Heart left ventricle (tissue), 16 donors: ENCODE results near the gene IFI44. TPM values are rescaled to one million over a fixed set of nuclear protein-coding genes. Genes with fewer than 3 reads are reported as not detected.

Source experiments
- ATAC-seq, 4 donors: fragments of 200-7000 bp; cut with Tn5 transposase; one replicate each; pipeline ENCODE4 v1.9.1; 2020 to 2022; ENCODE audit warnings: moderate library complexity in 4 of 4, mild to moderate bottlenecking in 3 of 4, moderate number of reproducible peaks in 1 of 4
- DNase-seq, 5 donors: peaks; one replicate each; pipeline ENCODE4 v3.0.0-alpha.2; 2020
- H3K27ac ChIP-seq, 12 donors: fragments of 200-600 bp; sonication (generic) in 4 of 12; one replicate each; pipeline versions ENCODE4 v1.5.0 to v1.8.0; 2016 to 2022; ENCODE audit warnings: mild to moderate bottlenecking in 2 of 12
- H3K27me3 ChIP-seq, 9 donors: fragments of 200-600 bp; sonication (generic) in 2 of 9; one replicate each; pipeline versions ENCODE4 v1.5.1 to v1.8.0; 2016 to 2022; ENCODE audit warnings: mild to moderate bottlenecking in 3 of 9
- H3K36me3 ChIP-seq, 9 donors: fragments of 200-600 bp; sonication (generic) in 2 of 9; one replicate each; pipeline versions ENCODE4 v1.5.0 to v1.8.0; 2018 to 2022; ENCODE audit warnings: mild to moderate bottlenecking in 2 of 9
- H3K4me1 ChIP-seq, 12 donors: fragments of 200-600 bp; sonication (generic) in 4 of 12; one replicate each; pipeline versions ENCODE4 v1.5.0 to v1.8.0; 2016 to 2022; ENCODE audit warnings: mild to moderate bottlenecking in 3 of 12
- H3K4me3 ChIP-seq, 12 donors: fragments of 200-600 bp; sonication (generic) in 4 of 12; one replicate each; pipeline versions ENCODE4 v1.5.0 to v1.8.0; 2017 to 2022; ENCODE audit warnings: mild to moderate bottlenecking in 9 of 12, moderate library complexity in 4 of 12
- H3K9me3 ChIP-seq, 12 donors: fragments of 200-600 bp; sonication (generic) in 4 of 12; one replicate each; pipeline versions ENCODE4 v1.5.0 to v1.8.0; 2016 to 2022; ENCODE audit warnings: mild to moderate bottlenecking in 1 of 12
- CTCF ChIP-seq, 12 donors: fragments of 200-600 bp; sonication (generic) in 4 of 12; IDR thresholded peaks; one replicate each; pipeline versions ENCODE4 v1.5.0 to v1.8.0; 2018 to 2022; ENCODE audit warnings: antibody characterized with exemption in 12 of 12, mild to moderate bottlenecking in 5 of 12
- POLR2A ChIP-seq, 2 donors: fragments of 450-650 bp; IDR thresholded peaks; one replicate each; pipeline ENCODE4 v1.6.1; 2017; ENCODE audit warnings: antibody characterized with exemption in 2 of 2, mild to moderate bottlenecking in 2 of 2, moderate library complexity in 2 of 2
- intact Hi-C, 10 donors: fragments of 100-400 bp; cut with DNase I; formaldehyde crosslinking; loops; one replicate each; pipeline versions ENCODE4 v1.11.1 to v1.14.2; 2022
- polyA plus RNA-seq, 2 donors: library from polyadenylated mRNA; stranded (reverse); fragments of 200-250 nt; gene quantifications; one replicate each; pipeline ENCODE4 v1.2.3, GENCODE V29; 2013
- total RNA-seq, 9 donors: library from RNA; depleted of rRNA in 2 of 9; stranded (reverse); fragments of >200 nt in 2 of 9; fragmentation: NEBNext Ultra II Directional in 3 of 9; extraction: Animal tissue kit (Norgen Biotek cat#: 25700) in 3 of 9; gene quantifications; one replicate each; pipeline versions ENCODE4 v1.1.0 to v1.2.4, GENCODE V29; 2016 to 2023
- donor health status: ischemic (EF 13 %, LVEDD 7.1; RV severe dilation, severe dysfunction).
- donor health status: healthy with polysubstance abuse.
- donor health status: DM: no; HTN: yes; CAD: no.
- donor health status: DM: no; HTN: no; CAD: no.
- donor health status: ischemic (EF 25% LVEDD 6.9; RV normal size, moderate dysfunction).
- donor health status: ischemic (EF 25% LVEDD 5.7; RV mildly dilated, moderate dysfunction).
- donor health status: healthy.
- donor health status: DM: yes; HTN: yes; CAD: no.
- donor health status: ischemic (EF 35%, LVEDD 5.7; RV mildly dilated, moderate dysfunction).
- donor health status: nonischemic (EF 11% LVEDD 7.7; RV severe dilation, severe dysfunction).
- donor health status: DM: yes; HTN: yes; CAD: no.
- donor health status: PGD.
- donor health status: ischemic (EF 29% LVEDD 5.4; RV normal size, mild dysfunction).
- donor health status: nonischemic (EF 23%, LVEDD 6.1; RV moderate dilation, normal function).

The IFI44 gene
- total and polyA plus RNA-seq, 11 donors, result 4.5 to 43.0 (median 11.2) TPM

DNA sequence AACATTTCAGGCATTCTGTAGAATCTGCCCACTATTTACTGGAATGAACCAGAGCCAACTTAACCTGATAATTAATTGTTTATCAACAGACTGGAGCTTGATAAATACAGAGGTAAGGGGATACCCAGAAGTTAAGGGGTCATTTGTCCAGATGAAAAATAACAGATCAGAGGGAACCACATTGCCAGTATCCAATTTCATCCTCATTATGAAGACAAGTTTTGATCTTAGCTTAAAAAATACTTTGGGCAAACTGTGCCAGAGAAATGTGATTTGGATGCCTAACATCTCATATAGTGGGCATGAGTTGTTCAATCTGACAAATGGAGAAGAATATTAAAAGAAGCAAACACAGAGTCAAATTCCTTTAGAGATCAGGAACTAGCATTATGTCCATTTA is 63.7 kb downstream of the IFI44 start:
- Histone ChIP-seq H3K27me3 (no peaks in the 10 kb centered on the region), H3K4me3 (no peak overlapping the region), H3K9me3 (no peaks in the 10 kb centered on the region), H3K27ac (no peak overlapping the region), H3K4me1 (peaks cover 0 to 4% (median 0%) of the 10 kb centered on the region in 12 donors), H3K36me3 (no peaks in the 10 kb centered on the region)
- intact Hi-C loops, result no loop called here
- TF ChIP-seq POLR2A (IDR thresholded peaks at IDR 0.05) (no peak), CTCF (IDR thresholded peaks at IDR 0.05) (no peak)
- no peak for DNase-seq
- ATAC-seq, result no peak

Other genes with a start within 250 kb of the IFI44 start
- gene PTGFR, start 158.9 kb upstream of the IFI44 start, total RNA-seq, result 1 to 10 TPM in 3 of 9 donors, under 1 TPM in 6; 0.16 to 3.6 (median 0.39) TPM
- gene PTGFR, start 158.9 kb upstream of the IFI44 start, polyA plus RNA-seq, result under 1 TPM; 0.15 to 0.30 TPM
- gene IFI44L, start 29.4 kb upstream of the IFI44 start, total RNA-seq, result 10 to 100 TPM in 5 of 9 donors, 1 to 10 TPM in 4; 4.2 to 41.7 (median 15.4) TPM
- gene IFI44L, start 29.4 kb upstream of the IFI44 start, polyA plus RNA-seq, result 1 to 10 TPM; 3.3 to 3.4 TPM